B cell (primary cell): Measurements from ENCODE around the gene RBBP7. TPM values are rescaled to one million over a fixed set of nuclear protein-coding genes. Genes with fewer than 3 reads are reported as not detected.

Experiments
- ATAC-seq: fragments of 200-7000 bp; cut with Tn5 transposase; one replicate; pipeline ENCODE4 v1.10.0; 2021; ENCODE audit warnings: low read depth, mild to moderate bottlenecking, moderate number of reproducible peaks, moderate library complexity
- CTCF ChIA-PET: fragments of 350-600 bp; sonication (Branson Sonifier 250); formaldehyde crosslinking; loops from one replicate; lab custom pipeline; 2021; ENCODE audit warnings: antibody characterized with exemption, inconsistent platforms; lab: Charles Lee
- POLR2A ChIA-PET: fragments of 350-600 bp; sonication (Branson Sonifier 250); formaldehyde crosslinking; loops from one replicate; lab custom pipeline; 2021; ENCODE audit warnings: antibody characterized with exemption; lab: Charles Lee
- DNase-seq: peaks from one replicate; pipeline ENCODE4 v3.0.0; 2013
- H2AFZ ChIP-seq: 2 replicates; pipeline ENCODE4 v1.6.1; 2012; ENCODE audit warnings: mild to moderate bottlenecking, low read depth, low read length; ENCODE audit not compliant: insufficient read depth, poor library complexity, severe bottlenecking
- H3K27ac ChIP-seq, 2 donors: 1 replicate in 1 of 2; 2 replicates in 1 of 2; pipeline ENCODE4 v1.5.1; 2012 to 2013; ENCODE audit warnings: low read length in 2 of 2, mild to moderate bottlenecking in 2 of 2, moderate library complexity in 1 of 2
- H3K27me3 ChIP-seq, 4 experiments: fragments of 200-600 bp in 1 of 4; sonication (generic) in 1 of 4; replicated peaks in 1 of 4; 1 replicate in 2 of 4; 2 replicates in 2 of 4; pipeline versions ENCODE4 v1.6.1 to v1.7.0; 2013 to 2016; ENCODE audit warnings: low read length in 3 of 4, mild to moderate bottlenecking in 2 of 4, mixed read lengths in 1 of 4, moderate library complexity in 1 of 4; ENCODE audit not compliant: insufficient read depth in 4 of 4, control insufficient read depth in 3 of 4; ENCODE audit errors: control extremely low read depth in 1 of 4
- H3K36me3 ChIP-seq, 2 experiments: replicated peaks in 1 of 2; 1 replicate in 1 of 2; 2 replicates in 1 of 2; pipeline versions ENCODE4 v1.6.1 to v1.7.1; 2013; ENCODE audit warnings: low read length in 1 of 2; ENCODE audit not compliant: insufficient read depth in 2 of 2, control insufficient read depth in 1 of 2; ENCODE audit errors: control extremely low read depth in 1 of 2, extremely low read depth in 1 of 2
- H3K4me1 ChIP-seq, 2 donors: fragments of 200-600 bp in 1 of 2; sonication (generic) in 1 of 2; 1 replicate in 1 of 2; 2 replicates in 1 of 2; pipeline versions ENCODE4 v1.5.1 to v1.6.1; 2013 to 2017; ENCODE audit warnings: low read length in 2 of 2; ENCODE audit not compliant: control insufficient read depth in 2 of 2, insufficient read depth in 2 of 2
- H3K4me2 ChIP-seq: replicated peaks from 2 replicates; pipeline ENCODE3; 2012; ENCODE audit warnings: mild to moderate bottlenecking, low read depth, low read length; ENCODE audit not compliant: poor library complexity, severe bottlenecking
- H3K4me3 ChIP-seq, 5 experiments: fragments of 200-600 bp in 1 of 5; sonication (generic) in 1 of 5; 1 replicate in 3 of 5; 2 replicates in 2 of 5; pipeline versions ENCODE4 v1.5.1 to v1.7.0; 2011 to 2016; ENCODE audit warnings: low read length in 4 of 5, mild to moderate bottlenecking in 4 of 5, low read depth in 2 of 5, control low read depth in 1 of 5, moderate library complexity in 1 of 5; ENCODE audit not compliant: insufficient read depth in 1 of 5; ENCODE audit errors: control extremely low read depth in 1 of 5, extremely low read depth in 1 of 5
- H3K79me2 ChIP-seq: fragments of 200-600 bp; sonication (generic); one replicate; pipeline ENCODE4 v1.6.0; 2016; ENCODE audit warnings: low read length; ENCODE audit not compliant: control insufficient read depth, insufficient read depth
- H3K9ac ChIP-seq: fragments of 200-600 bp; sonication (generic); 2 replicates; pipeline ENCODE4 v1.6.1; 2017; ENCODE audit warnings: mild to moderate bottlenecking, low read length, moderate library complexity
- H3K9me3 ChIP-seq, 3 donors: one replicate each; pipeline versions ENCODE4 v1.6.1 to v1.7.1; 2013; ENCODE audit warnings: low read length in 2 of 3; ENCODE audit not compliant: control insufficient read depth in 2 of 3, insufficient read depth in 1 of 3; ENCODE audit errors: control extremely low read depth in 1 of 3
- H4K20me1 ChIP-seq: 2 replicates; pipeline ENCODE4 v1.6.0; 2012; ENCODE audit warnings: mild to moderate bottlenecking, low read length; ENCODE audit not compliant: insufficient read depth, control insufficient read depth, poor library complexity, severe bottlenecking
- H3K27ac Mint-ChIP-seq: one replicate; pipeline ENCODE4 v1.8.0; 2021; ENCODE audit warnings: mixed read lengths
- H3K27me3 Mint-ChIP-seq: one replicate; pipeline ENCODE4 v1.8.0; 2021; ENCODE audit warnings: mixed read lengths
- H3K4me1 Mint-ChIP-seq: one replicate; pipeline ENCODE4 v1.8.0; 2021; ENCODE audit warnings: mixed read lengths
- H3K4me3 Mint-ChIP-seq: one replicate; pipeline ENCODE4 v1.8.0; 2021; ENCODE audit warnings: mixed read lengths
- H3K9me3 Mint-ChIP-seq: one replicate; pipeline ENCODE4 v1.8.0; 2022; ENCODE audit warnings: mixed read lengths; ENCODE audit not compliant: insufficient read depth
- EZH2 ChIP-seq: IDR thresholded peaks from 2 replicates; pipeline ENCODE4 v1.6.1; 2012; ENCODE audit warnings: borderline replicate concordance, low read depth, mild to moderate bottlenecking, moderate library complexity, low read length; ENCODE audit not compliant: insufficient read depth, poor library complexity, severe bottlenecking
- WGBS: methylation state at CpG from one replicate; pipeline ENCODE4 v1.1.5; 2013; ENCODE audit warnings: missing lambda C conversion rate; ENCODE audit not compliant: insufficient coverage; 5-methylcytosine and 5-hydroxymethylcytosine counted together
- intact Hi-C: fragments of 100-400 bp; cut with micrococcal nuclease; formaldehyde crosslinking; loops from one replicate; pipeline ENCODE4 v1.10.0; 2022
- polyA plus RNA-seq: library from polyadenylated mRNA; depleted of rRNA; stranded (reverse); fragments of >200 nt; gene quantifications from 2 replicates; pipeline ENCODE4 v1.2.3, GENCODE V29; 2012
- total RNA-seq, 2 donors: library from RNA; stranded (reverse); fragments of 120-200 nt in 1 of 2; gene quantifications; 1 replicate in 1 of 2; 2 replicates in 1 of 2; pipeline versions ENCODE4 v1.2.3 to v1.2.4, GENCODE V29; 2013 to 2022
- TF ChIP-seq, protein P1 (sequence below): fragments of 200-600 bp; IDR thresholded peaks from one replicate; pipeline ENCODE4 v1.8.0; 2022; ENCODE audit warnings: antibody characterized with exemption, mild to moderate bottlenecking

The RBBP7 gene
- total and polyA plus RNA-seq, 2 donors (not counting 1 experiment from before 2014, with no cell fraction given), result 74.6 to 106 TPM

DNA sequence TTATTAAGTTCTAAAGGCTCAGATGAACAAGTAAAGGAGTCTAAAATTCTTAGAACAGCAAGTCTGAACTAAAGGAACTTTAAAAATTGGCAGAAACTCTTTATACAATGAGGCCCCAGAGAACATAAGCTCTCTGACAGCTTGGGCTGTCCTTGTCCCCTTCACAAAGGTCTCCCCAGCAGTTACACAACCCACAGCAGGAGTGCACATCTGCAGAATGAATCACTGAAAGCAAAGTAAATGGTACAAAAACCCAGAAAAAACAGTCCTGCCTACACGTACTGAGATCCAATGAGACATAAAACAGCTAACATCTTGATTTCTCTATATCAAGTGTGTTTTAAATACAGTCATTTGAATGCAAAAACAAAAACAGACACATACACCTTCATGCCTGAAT, 18.7 kb downstream of the RBBP7 start:
- peaks cover 11% of the 10 kb centered on the region for H3K4me1 Mint-ChIP-seq
- peaks cover 9% of the 10 kb centered on the region for H4K20me1 ChIP-seq
- no peak overlapping the region for H3K27ac Mint-ChIP-seq
- H3K79me2 ChIP-seq, result peaks cover 11% of the 10 kb centered on the region
- H3K27ac ChIP-seq, result no peak overlapping the region
- no peaks in the 10 kb centered on the region for H3K27me3 Mint-ChIP-seq
- H3K4me2 ChIP-seq, result no peak overlapping the region
- no peak overlapping the region for H2AFZ ChIP-seq
- WGBS, result no CpG with 5 or more reads among the region's 1 CpG
- no peaks in the 10 kb centered on the region for H3K4me1 ChIP-seq
- ATAC-seq (no peak), DNase-seq (no peak)
- intact Hi-C loops, result no loop called here
- TF ChIP-seq EZH2, result no peak
- TF ChIP-seq, protein P1, sequence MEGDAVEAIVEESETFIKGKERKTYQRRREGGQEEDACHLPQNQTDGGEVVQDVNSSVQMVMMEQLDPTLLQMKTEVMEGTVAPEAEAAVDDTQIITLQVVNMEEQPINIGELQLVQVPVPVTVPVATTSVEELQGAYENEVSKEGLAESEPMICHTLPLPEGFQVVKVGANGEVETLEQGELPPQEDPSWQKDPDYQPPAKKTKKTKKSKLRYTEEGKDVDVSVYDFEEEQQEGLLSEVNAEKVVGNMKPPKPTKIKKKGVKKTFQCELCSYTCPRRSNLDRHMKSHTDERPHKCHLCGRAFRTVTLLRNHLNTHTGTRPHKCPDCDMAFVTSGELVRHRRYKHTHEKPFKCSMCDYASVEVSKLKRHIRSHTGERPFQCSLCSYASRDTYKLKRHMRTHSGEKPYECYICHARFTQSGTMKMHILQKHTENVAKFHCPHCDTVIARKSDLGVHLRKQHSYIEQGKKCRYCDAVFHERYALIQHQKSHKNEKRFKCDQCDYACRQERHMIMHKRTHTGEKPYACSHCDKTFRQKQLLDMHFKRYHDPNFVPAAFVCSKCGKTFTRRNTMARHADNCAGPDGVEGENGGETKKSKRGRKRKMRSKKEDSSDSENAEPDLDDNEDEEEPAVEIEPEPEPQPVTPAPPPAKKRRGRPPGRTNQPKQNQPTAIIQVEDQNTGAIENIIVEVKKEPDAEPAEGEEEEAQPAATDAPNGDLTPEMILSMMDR, result no peak
- H3K9me3 Mint-ChIP-seq, result no peaks in the 10 kb centered on the region
- CTCF ChIA-PET, result interaction anchor here (1.1 kb wide), 1 partner anchor 195 kb away, joined by 3 read pairs; no protein-coding TSS in a partner anchor
- H3K4me3 Mint-ChIP-seq, result no peak overlapping the region
- POLR2A ChIA-PET, result no interaction called here
- peaks cover 2 to 26% of the 10 kb centered on the region in 2 experiments for H3K36me3 ChIP-seq
- no peak overlapping the region for H3K9ac ChIP-seq
- no peaks in the 10 kb centered on the region for H3K27me3 ChIP-seq
- no peak overlapping the region for H3K4me3 ChIP-seq
- no peaks in the 10 kb centered on the region for H3K9me3 ChIP-seq

DNA sequence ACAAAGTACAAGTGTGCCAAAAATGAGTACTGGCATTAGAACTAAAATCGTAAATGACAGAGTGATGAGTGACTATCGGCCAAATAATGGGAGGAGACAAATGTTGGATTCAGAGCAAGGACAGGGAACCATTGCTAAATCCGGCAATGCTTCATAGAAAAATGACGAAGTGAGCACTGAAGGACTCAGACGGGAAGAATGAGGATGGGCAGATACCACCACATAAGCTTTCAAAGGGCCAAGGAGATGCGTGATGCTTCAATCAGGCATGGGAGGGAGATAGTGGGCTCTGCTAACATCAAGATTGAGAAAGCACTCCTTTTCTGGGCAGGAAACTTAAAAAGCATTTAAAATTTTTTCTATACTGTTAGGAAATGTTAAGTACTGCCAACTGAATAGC, 21.6 kb downstream of the RBBP7 start:
- H3K27me3 ChIP-seq, result no peaks in the 10 kb centered on the region
- no peak overlapping the region for H3K4me2 ChIP-seq
- H3K9me3 ChIP-seq, result no peaks in the 10 kb centered on the region
- H2AFZ ChIP-seq, result no peak overlapping the region
- ATAC-seq (no peak), DNase-seq (no peak)
- H3K36me3 ChIP-seq, result peaks cover 4 to 36% of the 10 kb centered on the region in 2 experiments
- H3K27ac ChIP-seq, result no peak overlapping the region
- intact Hi-C loops, result no loop called here
- WGBS, result 100% methylated on average over 1 of the region's 6 CpGs
- H3K9me3 Mint-ChIP-seq, result no peaks in the 10 kb centered on the region
- no peaks in the 10 kb centered on the region for H4K20me1 ChIP-seq
- ChIA-PET POLR2A (no interaction called here), CTCF (no interaction called here)
- H3K4me3 ChIP-seq, result no peak overlapping the region
- TF ChIP-seq, protein P1, result no peak
- TF ChIP-seq EZH2, result no peak
- no peaks in the 10 kb centered on the region for H3K27me3 Mint-ChIP-seq
- no peak overlapping the region for H3K4me3 Mint-ChIP-seq
- no peaks in the 10 kb centered on the region for H3K4me1 ChIP-seq
- no peaks in the 10 kb centered on the region for H3K4me1 Mint-ChIP-seq
- no peak overlapping the region for H3K27ac Mint-ChIP-seq
- H3K9ac ChIP-seq, result no peak overlapping the region
- H3K79me2 ChIP-seq, result no peaks in the 10 kb centered on the region
